ENCODE measurements around the gene CGN. TPM values are rescaled to one million over a fixed set of nuclear protein-coding genes. Genes with fewer than 3 reads are reported as not detected.

CGN gene
- total and polyA plus RNA-seq, 2 experiments from 2014 or later, result 11.8 to 37.0 TPM

DNA sequence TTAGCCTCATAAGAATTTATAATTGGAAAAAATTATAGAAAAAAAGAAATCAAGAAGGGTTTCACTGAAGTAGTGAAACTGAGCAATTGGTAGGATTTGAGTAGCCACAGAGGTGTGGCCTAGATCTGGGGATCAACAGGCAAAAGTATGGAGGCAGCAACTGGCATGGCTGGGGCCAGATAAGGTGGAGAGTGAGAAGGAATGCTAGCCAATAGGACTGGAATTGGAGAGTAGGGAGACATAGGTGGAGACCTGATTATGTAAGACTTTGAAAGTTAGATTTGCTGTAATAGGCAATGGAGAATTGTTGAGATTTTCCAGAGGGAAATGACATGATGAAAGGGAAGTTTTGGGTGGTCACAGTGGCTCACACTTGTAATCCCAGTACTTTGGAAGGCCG is 24.6 kb upstream of the CGN start:
- ATAC-seq, result no peak
- Histone ChIP-seq H4K20me1 (replicated peaks; ENCODE audit: insufficient read depth) (no peaks in the 10 kb centered on the region), H3K4me2 (no peak overlapping the region), H3K27ac (ENCODE audit: low read depth) (no peak overlapping the region), H2AFZ (no peak overlapping the region), H3K27me3 (ENCODE audit: insufficient read depth) (no peaks in the 10 kb centered on the region), H3F3A (replicated peaks; ENCODE audit: low read depth) (no peaks in the 10 kb centered on the region), H3K4me1 (ENCODE audit: insufficient read depth) (no peaks in the 10 kb centered on the region), H3K79me2 (replicated peaks; ENCODE audit: insufficient read depth) (no peaks in the 10 kb centered on the region), H3K4me3 (no peak overlapping the region), H3K36me3 (ENCODE audit: insufficient read depth) (no peaks in the 10 kb centered on the region), H3K9me2 (ENCODE audit: insufficient read depth) (no peaks in the 10 kb centered on the region)
- no peaks in the 10 kb centered on the region for H3K36me3 Mint-ChIP-seq (ENCODE audit: low read depth)
- H3K27me3 Mint-ChIP-seq (ENCODE audit: insufficient read depth, low read depth, poor library complexity), result peaks cover 9% of the 10 kb centered on the region
- H3K4me3 Mint-ChIP-seq, result no peak overlapping the region
- TF ChIP-seq, protein P1, sequence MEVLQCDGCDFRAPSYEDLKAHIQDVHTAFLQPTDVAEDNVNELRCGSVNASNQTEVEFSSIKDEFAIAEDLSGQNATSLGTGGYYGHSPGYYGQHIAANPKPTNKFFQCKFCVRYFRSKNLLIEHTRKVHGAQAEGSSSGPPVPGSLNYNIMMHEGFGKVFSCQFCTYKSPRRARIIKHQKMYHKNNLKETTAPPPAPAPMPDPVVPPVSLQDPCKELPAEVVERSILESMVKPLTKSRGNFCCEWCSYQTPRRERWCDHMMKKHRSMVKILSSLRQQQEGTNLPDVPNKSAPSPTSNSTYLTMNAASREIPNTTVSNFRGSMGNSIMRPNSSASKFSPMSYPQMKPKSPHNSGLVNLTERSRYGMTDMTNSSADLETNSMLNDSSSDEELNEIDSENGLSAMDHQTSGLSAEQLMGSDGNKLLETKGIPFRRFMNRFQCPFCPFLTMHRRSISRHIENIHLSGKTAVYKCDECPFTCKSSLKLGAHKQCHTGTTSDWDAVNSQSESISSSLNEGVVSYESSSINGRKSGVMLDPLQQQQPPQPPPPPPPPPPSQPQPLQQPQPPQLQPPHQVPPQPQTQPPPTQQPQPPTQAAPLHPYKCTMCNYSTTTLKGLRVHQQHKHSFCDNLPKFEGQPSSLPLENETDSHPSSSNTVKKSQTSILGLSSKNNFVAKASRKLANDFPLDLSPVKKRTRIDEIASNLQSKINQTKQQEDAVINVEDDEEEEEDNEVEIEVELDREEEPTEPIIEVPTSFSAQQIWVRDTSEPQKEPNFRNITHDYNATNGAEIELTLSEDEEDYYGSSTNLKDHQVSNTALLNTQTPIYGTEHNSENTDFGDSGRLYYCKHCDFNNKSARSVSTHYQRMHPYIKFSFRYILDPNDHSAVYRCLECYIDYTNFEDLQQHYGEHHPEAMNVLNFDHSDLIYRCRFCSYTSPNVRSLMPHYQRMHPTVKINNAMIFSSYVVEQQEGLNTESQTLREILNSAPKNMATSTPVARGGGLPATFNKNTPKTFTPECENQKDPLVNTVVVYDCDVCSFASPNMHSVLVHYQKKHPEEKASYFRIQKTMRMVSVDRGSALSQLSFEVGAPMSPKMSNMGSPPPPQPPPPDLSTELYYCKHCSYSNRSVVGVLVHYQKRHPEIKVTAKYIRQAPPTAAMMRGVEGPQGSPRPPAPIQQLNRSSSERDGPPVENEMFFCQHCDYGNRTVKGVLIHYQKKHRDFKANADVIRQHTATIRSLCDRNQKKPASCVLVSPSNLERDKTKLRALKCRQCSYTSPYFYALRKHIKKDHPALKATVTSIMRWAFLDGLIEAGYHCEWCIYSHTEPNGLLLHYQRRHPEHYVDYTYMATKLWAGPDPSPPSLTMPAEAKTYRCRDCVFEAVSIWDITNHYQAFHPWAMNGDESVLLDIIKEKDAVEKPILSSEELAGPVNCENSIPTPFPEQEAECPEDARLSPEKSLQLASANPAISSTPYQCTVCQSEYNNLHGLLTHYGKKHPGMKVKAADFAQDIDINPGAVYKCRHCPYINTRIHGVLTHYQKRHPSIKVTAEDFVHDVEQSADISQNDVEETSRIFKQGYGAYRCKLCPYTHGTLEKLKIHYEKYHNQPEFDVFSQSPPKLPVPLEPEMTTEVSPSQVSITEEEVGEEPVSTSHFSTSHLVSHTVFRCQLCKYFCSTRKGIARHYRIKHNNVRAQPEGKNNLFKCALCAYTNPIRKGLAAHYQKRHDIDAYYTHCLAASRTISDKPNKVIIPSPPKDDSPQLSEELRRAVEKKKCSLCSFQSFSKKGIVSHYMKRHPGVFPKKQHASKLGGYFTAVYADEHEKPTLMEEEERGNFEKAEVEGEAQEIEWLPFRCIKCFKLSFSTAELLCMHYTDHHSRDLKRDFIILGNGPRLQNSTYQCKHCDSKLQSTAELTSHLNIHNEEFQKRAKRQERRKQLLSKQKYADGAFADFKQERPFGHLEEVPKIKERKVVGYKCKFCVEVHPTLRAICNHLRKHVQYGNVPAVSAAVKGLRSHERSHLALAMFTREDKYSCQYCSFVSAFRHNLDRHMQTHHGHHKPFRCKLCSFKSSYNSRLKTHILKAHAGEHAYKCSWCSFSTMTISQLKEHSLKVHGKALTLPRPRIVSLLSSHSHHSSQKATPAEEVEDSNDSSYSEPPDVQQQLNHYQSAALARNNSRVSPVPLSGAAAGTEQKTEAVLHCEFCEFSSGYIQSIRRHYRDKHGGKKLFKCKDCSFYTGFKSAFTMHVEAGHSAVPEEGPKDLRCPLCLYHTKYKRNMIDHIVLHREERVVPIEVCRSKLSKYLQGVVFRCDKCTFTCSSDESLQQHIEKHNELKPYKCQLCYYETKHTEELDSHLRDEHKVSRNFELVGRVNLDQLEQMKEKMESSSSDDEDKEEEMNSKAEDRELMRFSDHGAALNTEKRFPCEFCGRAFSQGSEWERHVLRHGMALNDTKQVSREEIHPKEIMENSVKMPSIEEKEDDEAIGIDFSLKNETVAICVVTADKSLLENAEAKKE (CRISPR knock-in tag; IDR thresholded peaks at IDR 0.05), result no peak
- TF ChIP-seq CREB1 (CRISPR knock-in tag; IDR thresholded peaks at IDR 0.05; ENCODE audit: low read depth) (no peak), JUNB (IDR thresholded peaks at IDR 0.05; ENCODE audit: unreplicated experiment) (no peak), POLR2AphosphoS5 (IDR thresholded peaks at IDR 0.05; ENCODE audit: low read depth) (no peak), EZH2phosphoT487 (IDR thresholded peaks at IDR 0.05; ENCODE audit: unreplicated experiment) (no peak), EZH2 (IDR thresholded peaks at IDR 0.05; ENCODE audit: low read depth, unreplicated experiment) (no peak), ZNF114 (CRISPR knock-in tag; IDR thresholded peaks at IDR 0.05) (no peak), ETS1 (IDR thresholded peaks at IDR 0.05) (no peak), NANOG (IDR thresholded peaks at IDR 0.05; ENCODE audit: borderline replicate concordance) (no peak)
- TF ChIP-seq, protein P2, sequence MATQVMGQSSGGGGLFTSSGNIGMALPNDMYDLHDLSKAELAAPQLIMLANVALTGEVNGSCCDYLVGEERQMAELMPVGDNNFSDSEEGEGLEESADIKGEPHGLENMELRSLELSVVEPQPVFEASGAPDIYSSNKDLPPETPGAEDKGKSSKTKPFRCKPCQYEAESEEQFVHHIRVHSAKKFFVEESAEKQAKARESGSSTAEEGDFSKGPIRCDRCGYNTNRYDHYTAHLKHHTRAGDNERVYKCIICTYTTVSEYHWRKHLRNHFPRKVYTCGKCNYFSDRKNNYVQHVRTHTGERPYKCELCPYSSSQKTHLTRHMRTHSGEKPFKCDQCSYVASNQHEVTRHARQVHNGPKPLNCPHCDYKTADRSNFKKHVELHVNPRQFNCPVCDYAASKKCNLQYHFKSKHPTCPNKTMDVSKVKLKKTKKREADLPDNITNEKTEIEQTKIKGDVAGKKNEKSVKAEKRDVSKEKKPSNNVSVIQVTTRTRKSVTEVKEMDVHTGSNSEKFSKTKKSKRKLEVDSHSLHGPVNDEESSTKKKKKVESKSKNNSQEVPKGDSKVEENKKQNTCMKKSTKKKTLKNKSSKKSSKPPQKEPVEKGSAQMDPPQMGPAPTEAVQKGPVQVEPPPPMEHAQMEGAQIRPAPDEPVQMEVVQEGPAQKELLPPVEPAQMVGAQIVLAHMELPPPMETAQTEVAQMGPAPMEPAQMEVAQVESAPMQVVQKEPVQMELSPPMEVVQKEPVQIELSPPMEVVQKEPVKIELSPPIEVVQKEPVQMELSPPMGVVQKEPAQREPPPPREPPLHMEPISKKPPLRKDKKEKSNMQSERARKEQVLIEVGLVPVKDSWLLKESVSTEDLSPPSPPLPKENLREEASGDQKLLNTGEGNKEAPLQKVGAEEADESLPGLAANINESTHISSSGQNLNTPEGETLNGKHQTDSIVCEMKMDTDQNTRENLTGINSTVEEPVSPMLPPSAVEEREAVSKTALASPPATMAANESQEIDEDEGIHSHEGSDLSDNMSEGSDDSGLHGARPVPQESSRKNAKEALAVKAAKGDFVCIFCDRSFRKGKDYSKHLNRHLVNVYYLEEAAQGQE (IDR thresholded peaks at IDR 0.05; ENCODE audit: unreplicated experiment), result no peak
- TF ChIP-seq, protein P3, sequence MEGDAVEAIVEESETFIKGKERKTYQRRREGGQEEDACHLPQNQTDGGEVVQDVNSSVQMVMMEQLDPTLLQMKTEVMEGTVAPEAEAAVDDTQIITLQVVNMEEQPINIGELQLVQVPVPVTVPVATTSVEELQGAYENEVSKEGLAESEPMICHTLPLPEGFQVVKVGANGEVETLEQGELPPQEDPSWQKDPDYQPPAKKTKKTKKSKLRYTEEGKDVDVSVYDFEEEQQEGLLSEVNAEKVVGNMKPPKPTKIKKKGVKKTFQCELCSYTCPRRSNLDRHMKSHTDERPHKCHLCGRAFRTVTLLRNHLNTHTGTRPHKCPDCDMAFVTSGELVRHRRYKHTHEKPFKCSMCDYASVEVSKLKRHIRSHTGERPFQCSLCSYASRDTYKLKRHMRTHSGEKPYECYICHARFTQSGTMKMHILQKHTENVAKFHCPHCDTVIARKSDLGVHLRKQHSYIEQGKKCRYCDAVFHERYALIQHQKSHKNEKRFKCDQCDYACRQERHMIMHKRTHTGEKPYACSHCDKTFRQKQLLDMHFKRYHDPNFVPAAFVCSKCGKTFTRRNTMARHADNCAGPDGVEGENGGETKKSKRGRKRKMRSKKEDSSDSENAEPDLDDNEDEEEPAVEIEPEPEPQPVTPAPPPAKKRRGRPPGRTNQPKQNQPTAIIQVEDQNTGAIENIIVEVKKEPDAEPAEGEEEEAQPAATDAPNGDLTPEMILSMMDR (conservative IDR thresholded peaks at IDR 0.05; ENCODE audit: low read depth in 2 of 2), result no peak
- no peak for DNase-seq (ENCODE audit: low spot score)
- no peaks in the 10 kb centered on the region; the same call in 2 of the 3 replicates for H3K9me3 Mint-ChIP-seq
- no peak overlapping the region for H3K27ac Mint-ChIP-seq
- H3K4me1 Mint-ChIP-seq, result no peaks in the 10 kb centered on the region

Measured in GM23338 (cell line).